Muscle of leg (tissue), 11 donors: ENCODE data around the gene ZNF76. TPM values are rescaled to one million over a fixed set of nuclear protein-coding genes. Genes with fewer than 3 reads are reported as not detected.

Experiments used
- DNase-seq: peaks from one replicate; pipeline ENCODE4 v3.0.0; 2013
- H3K27ac ChIP-seq: one replicate; pipeline ENCODE4 v1.5.1; 2013; ENCODE audit warnings: mild to moderate bottlenecking, low read length, control low read depth
- H3K27me3 ChIP-seq: one replicate; pipeline ENCODE4 v1.6.1; 2013; ENCODE audit warnings: low read length; ENCODE audit not compliant: control insufficient read depth, insufficient read depth
- H3K36me3 ChIP-seq: one replicate; pipeline ENCODE4 v1.6.1; 2013; ENCODE audit warnings: low read length; ENCODE audit not compliant: control insufficient read depth, insufficient read depth
- H3K4me1 ChIP-seq: one replicate; pipeline ENCODE4 v1.6.1; 2013; ENCODE audit warnings: low read length; ENCODE audit not compliant: control insufficient read depth, insufficient read depth
- H3K4me3 ChIP-seq: one replicate; pipeline ENCODE4 v1.5.1; 2013; ENCODE audit warnings: low read length, control low read depth
- H3K9me3 ChIP-seq: replicated peaks from 2 replicates; pipeline ENCODE4 v1.6.1; 2013; ENCODE audit warnings: low read depth, low read length; ENCODE audit not compliant: control insufficient read depth
- WGBS: methylation state at CpG from one replicate; pipeline ENCODE4 v1.1.5; 2013; ENCODE audit warnings: missing lambda C conversion rate; ENCODE audit not compliant: insufficient coverage; 5-methylcytosine and 5-hydroxymethylcytosine counted together
- polyA plus RNA-seq, 8 donors: library from polyadenylated mRNA; unstranded; fragments of 120-200 nt; gene quantifications; one replicate each; pipeline versions ENCODE4 v1.2.1 to v1.2.3, GENCODE V29; 2013; ENCODE audit warnings: inconsistent platforms in 1 of 8, low replicate concordance in 1 of 8; ENCODE audit not compliant: insufficient read length in 8 of 8, insufficient read depth in 1 of 8
- total RNA-seq: library from RNA; stranded (reverse); fragments of 120-200 nt; gene quantifications from one replicate; pipeline ENCODE4 v1.2.4, GENCODE V29; 2013

The ZNF76 gene
- total and polyA plus RNA-seq, 9 donors: 13.7 to 37.1 (median 24.3) TPM

GRCh38 chr6:35283361-35283760, 23.8 kb downstream of the ZNF76 start:
- no CpG with 5 or more reads among the region's 2 CpGs for WGBS
- Histone ChIP-seq H3K27me3 (no peaks in the 10 kb centered on the region), H3K9me3 (no peaks in the 10 kb centered on the region), H3K4me1 (peaks cover 9% of the 10 kb centered on the region), H3K4me3 (no peak overlapping the region), H3K27ac (no peak overlapping the region), H3K36me3 (peaks cover 63% of the 10 kb centered on the region)
- no peak for DNase-seq

- no peak overlapping the region for H3K4me3 ChIP-seq
- no peaks in the 10 kb centered on the region for H3K9me3 ChIP-seq
- 95% methylated on average over 11 of the region's 12 CpGs for WGBS
- peaks cover 87% of the 10 kb centered on the region for H3K36me3 ChIP-seq
- no peaks in the 10 kb centered on the region for H3K27me3 ChIP-seq
- H3K27ac ChIP-seq: peak overlapping the region; percentile 29
- H3K4me1 ChIP-seq: peaks cover 9% of the 10 kb centered on the region
- DNase-seq: no peak
Observed at GRCh38 chr6:35287671-35288396, 28.3 kb downstream of the ZNF76 start.

DNA sequence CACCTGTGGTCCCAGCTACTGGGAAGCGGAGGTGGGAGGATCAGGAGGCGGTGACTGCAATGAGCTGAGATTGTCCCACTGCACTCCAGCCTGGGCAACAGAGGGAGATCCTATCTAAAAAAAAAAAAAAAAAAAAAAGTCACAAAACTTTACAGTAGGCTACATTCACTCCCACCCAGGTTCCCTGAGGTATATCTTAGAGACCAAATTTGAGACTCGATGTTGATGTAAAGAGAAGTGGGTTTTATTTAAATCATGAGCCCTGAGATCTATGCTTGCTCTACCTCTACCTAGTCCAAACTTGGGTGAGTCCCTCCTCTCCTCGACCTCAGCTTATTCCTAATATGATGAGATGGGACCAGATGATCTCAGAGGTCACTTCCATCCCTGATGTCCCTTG, 29.3 kb downstream of the ZNF76 start:
- H3K4me1 ChIP-seq: peaks cover 6% of the 10 kb centered on the region
- no CpG with 5 or more reads among the region's 4 CpGs for WGBS
- no peaks in the 10 kb centered on the region for H3K27me3 ChIP-seq
- DNase-seq: no peak
- peaks cover 87% of the 10 kb centered on the region for H3K36me3 ChIP-seq
- no peak overlapping the region for H3K4me3 ChIP-seq
- no peak overlapping the region for H3K27ac ChIP-seq
- H3K9me3 ChIP-seq: no peaks in the 10 kb centered on the region

DNA sequence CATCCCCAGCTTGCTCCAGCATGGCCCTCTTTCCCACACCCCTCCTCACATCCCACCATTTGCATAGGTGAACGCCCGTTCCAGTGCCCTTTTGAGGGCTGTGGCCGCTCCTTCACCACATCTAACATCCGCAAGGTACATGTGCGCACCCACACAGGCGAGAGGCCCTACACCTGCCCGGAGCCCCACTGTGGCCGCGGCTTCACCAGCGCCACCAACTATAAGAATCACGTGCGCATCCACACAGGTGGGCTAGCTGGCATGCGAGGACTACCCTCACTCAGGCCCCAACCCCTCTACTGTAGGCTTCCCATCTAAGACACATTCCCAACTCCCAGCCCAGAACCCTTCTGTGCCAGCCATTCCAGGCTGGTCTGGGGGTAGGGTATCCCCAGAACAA, 32.0 kb downstream of the ZNF76 start:
- no peak for DNase-seq
- Histone ChIP-seq H3K4me3 (no peak overlapping the region), H3K9me3 (no peaks in the 10 kb centered on the region), H3K27me3 (no peaks in the 10 kb centered on the region), H3K4me1 (peaks cover 7% of the 10 kb centered on the region), H3K36me3 (peaks cover 95% of the 10 kb centered on the region), H3K27ac (no peak overlapping the region)
- 96% methylated on average over 10 of the region's 13 CpGs for WGBS

DNA sequence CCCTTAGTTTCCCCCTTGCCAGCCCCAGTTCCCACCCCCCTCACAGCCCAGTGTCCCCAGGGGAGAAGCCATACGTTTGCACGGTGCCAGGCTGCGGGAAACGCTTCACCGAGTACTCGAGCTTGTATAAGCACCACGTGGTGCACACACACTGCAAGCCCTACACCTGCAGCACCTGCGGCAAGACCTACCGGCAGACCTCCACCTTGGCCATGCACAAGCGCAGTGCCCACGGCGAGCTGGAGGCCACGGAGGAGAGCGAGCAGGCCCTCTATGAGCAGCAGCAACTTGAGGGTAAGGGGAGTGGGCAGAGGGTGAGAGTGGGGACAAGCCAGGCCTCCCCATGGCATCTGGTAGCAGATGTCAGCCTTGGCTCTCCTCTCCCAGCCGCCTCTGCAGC, 33.0 kb downstream of the ZNF76 start:
- H3K4me3 ChIP-seq: no peak overlapping the region
- WGBS: 78% methylated on average over 14 of the region's 15 CpGs
- H3K27me3 ChIP-seq: no peaks in the 10 kb centered on the region
- H3K36me3 ChIP-seq: peaks cover 88% of the 10 kb centered on the region
- peaks cover 17% of the 10 kb centered on the region for H3K4me1 ChIP-seq
- no peak for DNase-seq
- no peaks in the 10 kb centered on the region for H3K9me3 ChIP-seq
- H3K27ac ChIP-seq: no peak overlapping the region

GRCh38 chr6:35293681-35294080, 34.1 kb downstream of the ZNF76 start:
- Histone ChIP-seq H3K27me3 (no peaks in the 10 kb centered on the region), H3K4me1 (peaks cover 18% of the 10 kb centered on the region), H3K27ac (no peak overlapping the region), H3K9me3 (no peaks in the 10 kb centered on the region), H3K36me3 (peaks cover 77% of the 10 kb centered on the region), H3K4me3 (no peak overlapping the region)
- no peak for DNase-seq
- WGBS: 90% methylated on average over 9 of the region's 9 CpGs

- Histone ChIP-seq H3K27me3 (no peaks in the 10 kb centered on the region), H3K36me3 (peaks cover 69% of the 10 kb centered on the region), H3K27ac (no peak overlapping the region), H3K9me3 (no peaks in the 10 kb centered on the region), H3K4me1 (peaks cover 18% of the 10 kb centered on the region), H3K4me3 (no peak overlapping the region)
- WGBS: 52% methylated on average over 8 of the region's 10 CpGs
- no peak for DNase-seq
Observed at GRCh38 chr6:35294308-35294945, 34.9 kb downstream of the ZNF76 start.

DNA sequence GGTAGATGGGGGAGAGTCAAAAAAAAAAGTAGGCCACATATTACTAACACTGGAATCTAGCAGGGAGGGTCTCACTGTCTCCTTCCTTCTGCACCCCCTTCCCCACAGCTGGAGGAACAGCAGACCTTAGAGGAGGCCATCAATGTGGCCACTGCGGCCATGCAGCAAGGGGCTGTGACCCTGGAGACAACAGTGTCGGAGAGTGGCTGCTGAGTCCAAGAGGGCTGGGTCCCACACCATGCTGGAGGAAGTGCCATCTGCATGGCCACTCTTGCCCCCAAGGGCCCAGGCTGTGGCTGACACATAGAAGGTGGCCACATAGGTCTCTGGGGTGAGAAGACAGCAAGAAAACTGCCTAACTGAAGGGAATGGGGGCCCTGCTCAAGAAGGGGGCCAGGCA, 35.5 kb downstream of the ZNF76 start:
- no peak for DNase-seq
- Histone ChIP-seq H3K9me3 (no peaks in the 10 kb centered on the region), H3K27ac (no peak overlapping the region), H3K27me3 (no peaks in the 10 kb centered on the region), H3K4me3 (no peak overlapping the region), H3K36me3 (peaks cover 63% of the 10 kb centered on the region), H3K4me1 (peaks cover 18% of the 10 kb centered on the region)
- WGBS: 77% methylated on average over 2 of the region's 2 CpGs

DNA sequence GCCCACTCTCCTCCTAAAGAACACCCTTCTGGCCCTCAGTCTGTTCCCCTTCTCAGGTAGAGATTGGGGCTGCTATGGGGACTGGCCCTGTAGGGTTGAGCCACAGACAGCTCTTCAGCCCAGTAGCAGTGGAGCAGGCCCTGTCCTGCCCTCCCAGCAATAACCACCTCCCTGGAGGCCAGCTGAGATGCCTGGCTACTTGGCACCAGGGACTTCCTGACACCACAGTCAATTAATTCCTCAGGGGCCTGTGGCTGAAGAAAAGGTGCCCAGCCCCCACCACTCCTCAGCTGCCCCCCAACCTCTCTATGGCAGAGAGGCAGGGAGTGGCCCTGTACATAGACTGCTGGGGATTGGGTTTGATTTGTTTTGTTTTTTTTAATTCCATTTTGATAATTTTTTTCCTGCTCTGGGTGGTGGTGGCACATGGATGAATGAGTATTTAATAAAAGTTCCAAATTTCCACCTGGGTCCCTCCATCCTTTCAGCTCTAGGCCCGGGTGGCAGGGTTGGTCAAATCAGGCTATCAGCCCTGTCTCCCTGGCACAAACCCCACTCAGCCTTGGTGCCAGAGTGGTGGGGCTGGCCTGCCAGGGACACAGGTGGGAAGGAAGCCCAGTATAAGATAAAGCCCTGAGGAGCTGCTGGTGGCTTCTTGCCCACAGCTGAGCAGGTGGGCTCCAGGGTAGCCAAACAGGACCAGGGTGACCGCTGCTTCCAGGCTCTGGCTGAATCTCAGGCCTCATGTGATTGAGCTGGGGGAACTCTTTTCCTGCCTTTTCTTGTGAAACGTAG, 36.2 kb downstream of the ZNF76 start:
- Histone ChIP-seq H3K4me1 (peaks cover 18% of the 10 kb centered on the region), H3K4me3 (no peak overlapping the region), H3K9me3 (no peaks in the 10 kb centered on the region), H3K27ac (no peak overlapping the region), H3K36me3 (peaks cover 57% of the 10 kb centered on the region), H3K27me3 (no peaks in the 10 kb centered on the region)
- WGBS: 62% methylated on average over 2 of the region's 3 CpGs
- no peak for DNase-seq

- no peak for DNase-seq
- H3K27me3 ChIP-seq: no peaks in the 10 kb centered on the region
- no peaks in the 10 kb centered on the region for H3K9me3 ChIP-seq
- H3K27ac ChIP-seq: peak overlapping the region; percentile 60
- peak overlapping the region; percentile 59 for H3K4me3 ChIP-seq
- peaks cover 43% of the 10 kb centered on the region for H3K36me3 ChIP-seq
- peaks cover 18% of the 10 kb centered on the region for H3K4me1 ChIP-seq
- 31% methylated on average over 6 of the region's 6 CpGs for WGBS
Observed at GRCh38 chr6:35296931-35297600, 37.5 kb downstream of the ZNF76 start.
